Neuron (in vitro differentiated cells): ENCODE results near the gene FAM25G.
"Not testable (repeated sequence)": the region's sequence is repeated elsewhere in the genome, so short reads cannot be mapped to it uniquely, and the experiment has no call there.

ENCODE experiments used
- H2AFZ ChIP-seq: one replicate; pipeline ENCODE4 v1.6.1; 2013; ENCODE audit warnings: low read depth, mild to moderate bottlenecking, inconsistent platforms, low read length, moderate library complexity
- H3K27me3 ChIP-seq: one replicate; pipeline ENCODE4 v1.6.1; 2013; ENCODE audit warnings: low read length; ENCODE audit not compliant: insufficient read depth
- H3K36me3 ChIP-seq: one replicate; pipeline ENCODE4 v1.6.1; 2013; ENCODE audit warnings: low read length; ENCODE audit not compliant: insufficient read depth
- H3K4me1 ChIP-seq: one replicate; pipeline ENCODE4 v1.6.1; 2013; ENCODE audit warnings: low read length; ENCODE audit not compliant: insufficient read depth
- H3K4me3 ChIP-seq: 2 replicates; pipeline ENCODE4 v1.5.1; 2013; ENCODE audit warnings: mild to moderate bottlenecking, low read length, moderate library complexity
- H3K9me3 ChIP-seq: one replicate; pipeline ENCODE4 v1.6.1; 2013; ENCODE audit warnings: low read length

The FAM25G gene

DNA sequence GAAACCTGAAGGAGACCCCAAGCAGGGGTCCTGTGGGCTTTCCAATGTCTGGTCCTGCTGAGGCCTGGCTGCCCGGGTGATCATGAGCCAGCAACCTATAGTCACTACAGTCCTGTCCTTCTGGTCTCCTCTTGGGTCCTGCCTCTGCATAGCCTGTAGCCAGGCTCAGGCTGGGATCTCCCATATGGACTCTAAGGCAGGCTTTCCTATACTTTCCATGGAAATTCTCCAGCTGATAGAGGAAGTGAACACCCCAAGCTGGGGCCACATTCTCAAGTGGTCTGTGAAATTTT lies 34.0 kb downstream of the FAM25G start:
- no peaks in the 10 kb centered on the region for H3K36me3 ChIP-seq

DNA sequence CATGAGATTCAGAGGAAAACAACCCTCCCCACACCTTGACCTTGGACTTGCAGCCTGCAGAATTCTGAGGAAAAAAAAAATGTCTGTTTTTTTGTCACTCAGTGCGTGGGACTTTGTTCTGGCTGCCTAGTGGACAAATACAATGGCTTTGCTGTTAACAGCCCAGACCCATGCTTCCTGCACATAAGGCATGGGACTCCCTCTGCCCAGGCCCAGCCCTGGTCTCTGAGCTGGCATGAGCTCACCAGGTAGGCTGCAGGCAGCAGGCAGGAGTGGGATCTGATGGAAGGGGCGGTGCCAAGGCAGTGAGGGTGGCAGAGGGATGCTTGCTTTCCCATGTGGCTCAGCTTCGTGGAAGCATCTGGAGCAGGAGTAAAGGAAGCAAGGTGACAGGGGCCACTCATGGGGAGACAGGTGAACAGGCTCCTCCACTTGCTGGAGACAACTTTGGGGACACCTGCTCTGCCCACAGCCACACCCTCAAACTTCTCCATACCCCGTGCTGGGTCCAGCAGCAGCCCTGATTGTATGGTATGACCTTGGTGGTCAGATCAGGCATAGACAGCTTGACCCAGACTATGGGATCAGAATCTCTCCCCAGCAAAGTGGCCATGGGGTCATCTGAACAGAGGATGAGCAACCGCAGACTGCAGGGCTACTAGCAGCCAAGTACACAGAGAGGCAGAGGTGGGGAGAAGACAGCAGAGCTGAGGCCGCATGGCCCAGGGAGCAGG lies 34.5 kb downstream of the FAM25G start:
- Histone ChIP-seq H3K4me1 (peaks cover 2% of the 10 kb centered on the region), H3K27me3 (peaks cover 18% of the 10 kb centered on the region), H3K9me3 (no peaks in the 10 kb centered on the region), H3K4me3 (no peak overlapping the region), H2AFZ (no peak overlapping the region), H3K36me3 (no peaks in the 10 kb centered on the region)

More for the DNA sequence above, 34.0 kb downstream of the FAM25G start:
- Histone ChIP-seq H3K27me3 (peaks cover 16% of the 10 kb centered on the region), H3K9me3 (no peaks in the 10 kb centered on the region), H3K4me3 (no peak overlapping the region), H2AFZ (no peak overlapping the region), H3K4me1 (peaks cover 2% of the 10 kb centered on the region)

DNA sequence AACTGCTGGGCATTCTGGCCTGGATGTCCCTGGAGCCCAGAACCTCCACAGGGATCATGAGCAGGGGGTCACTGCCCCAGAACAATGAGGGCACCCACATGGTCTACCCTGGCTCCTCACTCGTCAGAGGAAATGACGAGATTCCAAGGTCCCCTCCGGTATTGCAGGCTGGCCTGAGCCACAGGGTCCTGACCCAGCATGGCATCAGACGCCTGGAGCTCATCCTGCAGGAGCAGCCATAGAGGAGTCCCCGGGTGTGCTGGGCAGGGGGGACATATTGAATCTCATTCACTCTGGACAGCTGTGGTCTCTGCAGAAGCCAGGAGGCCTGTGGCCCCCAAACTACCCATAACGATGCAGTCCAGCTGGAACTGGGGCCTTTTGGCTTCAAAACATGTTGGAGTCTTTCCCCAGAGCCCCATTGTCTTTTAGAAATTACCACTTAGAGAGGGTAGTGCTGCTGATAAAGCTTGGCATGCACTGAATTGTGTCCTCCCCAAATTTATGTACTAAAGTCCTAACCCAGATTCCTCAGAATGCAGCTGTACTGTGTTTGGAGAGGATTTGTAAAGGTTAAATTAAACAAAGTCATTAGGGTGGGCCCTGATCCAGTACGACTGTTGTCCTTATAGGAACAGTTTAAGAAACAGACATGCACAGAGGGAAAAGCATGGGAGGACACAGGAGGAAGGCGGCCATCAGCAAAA lies 35.3 kb downstream of the FAM25G start:
- no peak overlapping the region for H2AFZ ChIP-seq
- H3K27me3 ChIP-seq = peaks cover 18% of the 10 kb centered on the region
- H3K9me3 ChIP-seq = no peaks in the 10 kb centered on the region
- no peaks in the 10 kb centered on the region for H3K36me3 ChIP-seq
- peaks cover 2% of the 10 kb centered on the region for H3K4me1 ChIP-seq
- H3K4me3 ChIP-seq = no peak overlapping the region

DNA sequence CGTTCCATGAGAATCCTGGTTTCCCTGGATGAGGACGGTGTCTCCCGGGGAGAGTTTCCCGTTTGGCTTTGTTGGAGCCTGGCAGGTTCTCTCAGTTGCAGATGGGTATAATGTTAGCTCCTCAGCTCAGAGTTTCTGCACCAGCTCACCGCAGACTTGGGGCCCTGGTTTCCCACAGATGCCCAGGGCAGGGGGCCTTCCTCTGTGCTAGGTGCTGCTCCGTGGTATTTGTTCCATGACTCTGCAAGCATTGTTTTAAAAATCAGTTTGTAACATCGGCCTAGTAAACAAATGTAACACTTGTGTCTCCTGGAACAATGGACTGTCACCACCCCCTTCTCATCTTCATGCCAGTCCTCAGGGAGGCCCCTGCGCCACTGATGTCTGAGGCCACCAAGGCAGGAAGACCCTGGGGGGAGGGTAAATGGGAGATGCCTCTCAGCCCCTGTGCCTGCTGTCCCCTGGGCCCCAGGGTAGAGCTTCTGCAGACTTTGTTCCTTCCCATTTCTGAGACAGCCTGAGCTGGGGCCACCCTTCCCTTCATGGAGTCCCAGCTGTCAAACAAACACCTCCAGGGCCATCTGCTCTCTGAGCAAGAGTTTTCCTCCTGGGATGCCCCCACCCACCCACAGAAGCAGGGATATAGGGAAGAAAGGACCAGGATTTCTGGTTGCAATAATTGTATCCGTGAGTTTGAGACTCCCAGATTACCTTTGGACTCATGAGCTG lies 36.0 kb downstream of the FAM25G start:
- not testable (repeated sequence) for H3K36me3 ChIP-seq, H3K4me1 ChIP-seq, H2AFZ ChIP-seq, H3K4me3 ChIP-seq, H3K9me3 ChIP-seq
- peaks cover 20% of the 10 kb centered on the region for H3K27me3 ChIP-seq

DNA sequence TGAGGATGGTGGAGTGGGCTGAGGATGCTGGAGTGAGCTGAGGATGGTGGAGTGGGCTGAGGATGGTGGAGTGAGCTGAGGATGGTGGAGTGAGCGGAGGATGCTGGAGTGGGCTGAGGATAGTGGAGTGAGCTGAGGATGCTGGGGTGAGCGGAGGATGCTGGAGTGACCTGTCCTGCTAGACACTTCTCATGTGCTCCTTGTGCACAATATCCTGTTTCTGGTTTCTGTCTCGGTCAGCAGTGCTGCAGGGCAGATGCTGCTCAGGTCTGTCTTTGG lies 36.8 kb downstream of the FAM25G start:
- peaks cover 26% of the 10 kb centered on the region for H3K27me3 ChIP-seq
- H3K4me1 ChIP-seq = no peaks in the 10 kb centered on the region
- no peaks in the 10 kb centered on the region for H3K9me3 ChIP-seq
- H2AFZ ChIP-seq = no peak overlapping the region
- H3K36me3 ChIP-seq = no peaks in the 10 kb centered on the region
- no peak overlapping the region for H3K4me3 ChIP-seq

DNA sequence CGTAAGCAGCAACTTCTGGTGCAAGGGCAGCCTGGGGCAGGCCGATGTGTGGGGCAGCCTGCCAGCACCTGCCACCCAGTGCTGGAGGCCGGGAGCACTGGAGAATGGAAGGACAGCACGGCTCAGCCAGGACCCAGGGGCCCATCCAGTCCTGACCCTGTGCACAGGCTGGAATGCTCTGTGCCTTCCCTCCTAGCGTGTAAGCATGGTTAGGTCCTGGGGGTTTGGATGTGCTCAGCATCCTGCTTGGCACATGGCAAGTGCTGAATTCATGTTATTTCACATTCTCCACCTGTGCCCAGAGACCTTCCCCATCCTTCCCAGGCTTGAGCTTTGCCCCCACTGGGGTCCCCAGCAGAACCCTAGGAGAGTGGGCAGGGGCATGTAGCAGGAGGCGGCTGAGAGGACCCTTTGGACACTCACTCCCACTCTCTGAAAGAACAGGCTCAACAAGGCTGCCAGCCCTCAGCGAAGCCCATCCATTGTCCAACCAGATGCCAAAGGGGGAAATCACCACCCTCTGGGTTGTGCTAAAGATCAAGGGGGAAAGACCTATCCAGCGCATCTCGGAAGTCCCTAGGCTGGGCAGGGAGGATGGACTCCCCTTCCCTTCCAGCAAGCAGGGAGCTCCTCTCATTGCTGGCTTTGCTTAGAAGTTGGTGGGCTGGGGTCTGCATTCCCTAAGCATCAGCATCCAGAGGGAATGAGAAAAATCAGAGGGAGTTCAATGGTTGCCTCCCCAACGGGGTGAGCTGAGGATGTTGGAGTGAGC lies 37.3 kb downstream of the FAM25G start:
- Histone ChIP-seq H3K9me3 (no peaks in the 10 kb centered on the region), H3K4me1 (no peaks in the 10 kb centered on the region), H3K27me3 (peaks cover 28% of the 10 kb centered on the region), H2AFZ (no peak overlapping the region), H3K36me3 (no peaks in the 10 kb centered on the region), H3K4me3 (no peak overlapping the region)

DNA sequence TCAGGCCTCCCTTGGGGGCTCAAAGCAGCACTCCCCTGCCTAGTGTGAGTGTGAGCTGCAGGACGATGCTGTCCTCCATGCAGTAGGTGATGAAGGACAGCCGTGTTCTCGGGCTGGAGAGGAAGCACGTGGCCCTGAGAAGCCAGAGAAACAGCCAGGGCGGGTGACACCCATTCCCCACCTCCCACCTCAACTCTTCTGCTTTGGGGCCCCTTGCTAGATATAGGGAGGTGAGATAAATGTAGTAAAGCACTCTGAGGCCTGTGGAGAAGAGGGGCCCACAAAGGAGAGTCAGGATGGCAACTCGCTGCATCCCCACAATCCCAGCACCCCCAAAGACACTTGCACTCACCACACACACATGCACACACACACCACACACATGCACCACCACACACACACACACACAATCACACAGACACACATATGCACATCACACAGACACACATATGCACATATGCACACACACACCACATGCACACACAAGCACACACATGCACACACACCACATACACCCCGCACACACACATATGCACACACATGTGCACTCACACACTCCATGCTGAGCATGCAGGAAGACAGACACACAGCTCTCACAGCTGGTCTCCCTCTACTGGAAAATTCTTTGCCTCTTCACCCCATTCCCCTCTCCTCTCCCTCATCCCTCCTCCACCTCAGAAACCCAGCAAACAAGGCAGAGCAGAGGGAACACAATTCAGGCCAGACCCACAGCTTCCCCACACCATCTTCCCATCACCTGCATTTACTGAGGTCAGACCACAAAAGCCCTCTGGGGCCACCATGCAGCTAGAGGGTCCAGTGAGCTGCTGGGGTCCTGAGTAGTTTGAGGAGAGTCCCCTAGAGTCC lies 38.1 kb downstream of the FAM25G start:
- no peak overlapping the region for H3K4me3 ChIP-seq
- no peaks in the 10 kb centered on the region for H3K36me3 ChIP-seq
- H3K4me1 ChIP-seq = no peaks in the 10 kb centered on the region
- H3K9me3 ChIP-seq = no peaks in the 10 kb centered on the region
- no peak overlapping the region for H2AFZ ChIP-seq
- H3K27me3 ChIP-seq = peaks cover 28% of the 10 kb centered on the region

DNA sequence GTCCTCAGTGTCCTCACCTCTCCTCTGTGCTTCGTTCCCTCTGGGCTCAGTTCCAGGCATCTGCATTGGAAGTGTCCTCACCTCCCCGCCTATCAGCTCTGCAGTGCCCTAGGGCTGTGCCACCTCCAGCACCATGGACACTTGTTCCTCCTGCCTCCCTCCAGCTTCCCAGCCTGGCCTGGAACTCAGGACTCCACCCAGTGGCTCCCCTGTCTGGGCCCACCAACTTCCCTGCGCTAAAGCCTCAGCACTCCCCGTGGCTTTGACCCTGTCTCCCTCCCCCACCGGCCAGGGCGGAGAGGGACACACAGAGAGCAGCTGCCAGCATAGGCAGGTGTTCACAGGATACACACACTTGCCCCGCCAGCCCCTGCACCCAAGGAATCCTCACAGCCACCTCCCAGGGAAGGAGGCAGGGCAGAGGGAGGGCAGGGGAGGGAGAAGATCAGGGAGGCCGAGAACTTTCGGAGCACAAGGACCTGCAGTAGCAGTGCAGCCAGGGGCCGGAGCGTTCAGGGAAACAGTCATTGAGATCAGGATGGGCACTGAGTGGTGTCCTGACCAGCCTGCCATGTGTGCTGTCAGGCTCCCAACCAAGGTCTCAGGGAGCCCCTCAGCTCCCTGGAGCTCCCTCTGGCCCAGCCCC lies 38.9 kb downstream of the FAM25G start:
- H2AFZ ChIP-seq = no peak overlapping the region
- no peak overlapping the region for H3K4me3 ChIP-seq

DNA sequence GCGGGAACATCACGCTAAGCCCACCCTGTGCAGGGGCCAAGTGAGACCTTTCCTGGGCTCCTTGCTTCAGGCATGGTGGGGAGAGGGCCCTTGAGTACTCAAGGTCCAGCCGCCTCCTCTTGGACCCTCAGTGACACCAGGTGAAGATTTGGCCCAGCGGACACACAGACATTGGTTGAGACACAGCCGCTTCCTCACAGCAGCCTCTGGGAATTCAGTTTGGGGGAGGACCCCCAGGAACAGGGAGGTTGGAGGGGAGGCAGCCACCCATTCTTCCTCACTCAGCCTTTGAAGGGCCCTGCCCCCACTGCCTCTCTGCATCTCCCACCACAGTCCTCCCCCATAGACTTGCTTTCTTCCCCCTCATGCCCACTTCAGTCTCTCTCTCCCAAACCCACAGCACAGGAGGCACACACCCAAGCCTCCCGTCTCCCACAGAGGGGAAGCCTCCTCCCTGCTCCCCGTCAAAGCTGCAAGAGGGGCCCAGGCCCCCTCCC lies 39.5 kb downstream of the FAM25G start:
- no peak overlapping the region for H2AFZ ChIP-seq
- H3K4me1 ChIP-seq = no peaks in the 10 kb centered on the region
- no peak overlapping the region for H3K4me3 ChIP-seq
- peaks cover 26% of the 10 kb centered on the region for H3K27me3 ChIP-seq
- no peaks in the 10 kb centered on the region for H3K9me3 ChIP-seq
- H3K36me3 ChIP-seq = no peaks in the 10 kb centered on the region

More for the DNA sequence above, 38.9 kb downstream of the FAM25G start:
- no peaks in the 10 kb centered on the region for H3K9me3 ChIP-seq
- no peaks in the 10 kb centered on the region for H3K4me1 ChIP-seq
- H3K36me3 ChIP-seq = no peaks in the 10 kb centered on the region
- H3K27me3 ChIP-seq = peaks cover 26% of the 10 kb centered on the region

DNA sequence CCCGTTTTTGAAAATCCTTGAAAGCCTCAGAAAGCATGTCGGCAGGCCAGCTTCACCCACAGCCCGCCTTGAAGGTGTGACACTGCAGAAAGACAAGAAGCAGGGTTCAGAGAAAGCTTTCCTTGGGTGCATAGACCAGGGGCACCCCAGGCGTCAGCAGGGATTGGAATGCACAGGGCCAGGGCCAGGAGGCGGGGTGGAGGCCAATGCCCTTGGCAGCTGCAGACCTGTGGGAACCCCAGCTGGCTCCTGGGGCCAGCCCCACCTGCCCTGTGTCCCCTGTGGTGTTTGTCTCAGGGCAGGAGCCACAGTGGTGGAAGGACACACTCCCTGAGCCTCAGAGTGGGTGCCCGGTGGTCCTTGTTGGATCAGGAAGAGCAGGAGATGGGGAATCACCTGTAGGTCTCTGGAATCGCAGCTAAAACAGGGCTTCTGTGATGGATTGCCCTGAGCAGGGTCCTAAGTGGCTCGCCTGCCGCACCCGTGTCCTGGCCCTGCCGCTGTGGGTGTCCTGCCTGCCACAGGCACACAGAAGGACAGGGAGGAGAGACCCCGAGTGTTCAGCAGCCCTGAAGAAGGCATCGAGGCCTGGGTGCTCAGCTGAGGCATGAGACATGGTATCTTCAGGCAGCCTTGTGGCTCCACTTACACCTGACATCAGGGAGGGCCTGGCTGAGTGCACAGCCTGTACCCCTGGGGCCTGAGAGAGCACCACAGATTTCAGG lies 40.1 kb downstream of the FAM25G start:
- no peaks in the 10 kb centered on the region for H3K9me3 ChIP-seq
- no peak overlapping the region for H2AFZ ChIP-seq
- H3K27me3 ChIP-seq = peaks cover 26% of the 10 kb centered on the region
- no peaks in the 10 kb centered on the region for H3K4me1 ChIP-seq
- H3K36me3 ChIP-seq = no peaks in the 10 kb centered on the region
- H3K4me3 ChIP-seq = no peak overlapping the region

DNA sequence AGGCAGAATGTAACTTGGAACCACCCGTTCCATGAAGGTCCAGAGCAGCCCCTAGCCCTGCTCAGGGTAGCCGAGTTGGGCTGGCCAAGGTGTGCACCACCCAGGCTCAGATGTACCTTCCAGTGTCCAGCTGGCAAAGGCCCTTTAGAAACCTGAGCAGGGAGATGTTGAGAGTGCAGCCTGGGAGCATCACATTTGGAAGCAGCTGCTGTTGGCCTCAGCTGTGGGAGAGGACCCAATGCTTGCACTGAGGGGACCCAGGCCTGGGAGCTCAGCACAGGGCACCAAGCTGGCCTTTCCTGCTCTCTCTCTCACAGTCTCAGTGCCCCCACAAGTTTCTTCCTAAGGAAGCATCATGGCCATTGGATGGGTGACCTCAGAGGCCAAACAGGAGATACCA lies 41.1 kb downstream of the FAM25G start:
- H3K4me3 ChIP-seq = no peak overlapping the region
- H3K27me3 ChIP-seq = peaks cover 26% of the 10 kb centered on the region
- H3K36me3 ChIP-seq = no peaks in the 10 kb centered on the region

More for the DNA sequence above, 41.1 kb downstream of the FAM25G start:
- Histone ChIP-seq H2AFZ (no peak overlapping the region), H3K9me3 (no peaks in the 10 kb centered on the region), H3K4me1 (no peaks in the 10 kb centered on the region)
